Adrenal gland (tissue), 5 donors: ENCODE measurements around the gene OR2A5.

Experiments
- POLR2A ChIP-seq, 2 donors: fragments of 450-650 bp; IDR thresholded peaks; one replicate each; pipeline ENCODE4 v1.6.1; 2017; ENCODE audit warnings: antibody characterized with exemption in 2 of 2, mild to moderate bottlenecking in 2 of 2, moderate library complexity in 1 of 2
- TF ChIP-seq, protein P1 (sequence below), 6 experiments: fragments of 450-650 bp in 4 of 6; fragments of 200-600 bp in 2 of 6; sonication (generic) in 1 of 6; IDR thresholded peaks; 1 replicate in 5 of 6; 2 replicates in 1 of 6; pipeline versions ENCODE4 v1.5.1 to v1.8.0; 2016 to 2021; ENCODE audit warnings: antibody characterized with exemption in 6 of 6, mild to moderate bottlenecking in 2 of 6, moderate library complexity in 1 of 6
- donor health status: DM: no; HTN: no; CAD: no.

DNA sequence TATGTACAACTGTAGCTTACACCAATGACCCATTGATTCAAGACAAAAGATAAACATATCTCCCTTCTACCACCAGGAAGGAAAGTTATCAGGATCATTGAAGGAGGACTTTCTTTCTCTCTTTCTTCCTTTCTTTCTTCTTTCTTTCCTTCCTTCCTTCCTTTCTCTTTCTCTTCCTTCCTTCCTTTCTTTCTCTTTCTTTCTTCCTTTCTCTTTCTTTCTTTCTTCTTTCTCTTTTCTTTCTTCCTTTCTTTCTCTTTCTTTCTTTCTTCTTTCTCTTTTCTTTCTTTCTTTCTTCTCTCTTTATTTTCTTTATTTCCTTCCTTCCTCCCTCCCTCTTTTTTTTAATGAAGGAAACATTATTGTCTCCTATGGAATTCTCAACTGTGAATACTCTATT is 50.0 kb downstream of the OR2A5 start:
- no peak for TF ChIP-seq POLR2A (IDR thresholded peaks at IDR 0.05)
- TF ChIP-seq, protein P1, sequence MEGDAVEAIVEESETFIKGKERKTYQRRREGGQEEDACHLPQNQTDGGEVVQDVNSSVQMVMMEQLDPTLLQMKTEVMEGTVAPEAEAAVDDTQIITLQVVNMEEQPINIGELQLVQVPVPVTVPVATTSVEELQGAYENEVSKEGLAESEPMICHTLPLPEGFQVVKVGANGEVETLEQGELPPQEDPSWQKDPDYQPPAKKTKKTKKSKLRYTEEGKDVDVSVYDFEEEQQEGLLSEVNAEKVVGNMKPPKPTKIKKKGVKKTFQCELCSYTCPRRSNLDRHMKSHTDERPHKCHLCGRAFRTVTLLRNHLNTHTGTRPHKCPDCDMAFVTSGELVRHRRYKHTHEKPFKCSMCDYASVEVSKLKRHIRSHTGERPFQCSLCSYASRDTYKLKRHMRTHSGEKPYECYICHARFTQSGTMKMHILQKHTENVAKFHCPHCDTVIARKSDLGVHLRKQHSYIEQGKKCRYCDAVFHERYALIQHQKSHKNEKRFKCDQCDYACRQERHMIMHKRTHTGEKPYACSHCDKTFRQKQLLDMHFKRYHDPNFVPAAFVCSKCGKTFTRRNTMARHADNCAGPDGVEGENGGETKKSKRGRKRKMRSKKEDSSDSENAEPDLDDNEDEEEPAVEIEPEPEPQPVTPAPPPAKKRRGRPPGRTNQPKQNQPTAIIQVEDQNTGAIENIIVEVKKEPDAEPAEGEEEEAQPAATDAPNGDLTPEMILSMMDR (IDR thresholded peaks at IDR 0.05) = no peak
